Glutamatergic neuron (in vitro differentiated cells): ENCODE results near the gene LENG8. TPM values are rescaled to one million over a fixed set of nuclear protein-coding genes. Genes with fewer than 3 reads are reported as not detected.

Source experiments
- DNase-seq: peaks from one replicate; pipeline ENCODE4 v3.0.0; 2022
- H3K27ac Mint-ChIP-seq: one replicate; pipeline ENCODE4 v1.8.0; 2020; ENCODE audit warnings: mild to moderate bottlenecking, mixed read lengths, inconsistent platforms; ENCODE audit not compliant: unreplicated experiment
- H3K27me3 Mint-ChIP-seq: one replicate; pipeline ENCODE4 v1.8.0; 2020; ENCODE audit warnings: mild to moderate bottlenecking, moderate library complexity, mixed read lengths, inconsistent platforms; ENCODE audit not compliant: unreplicated experiment
- H3K36me3 Mint-ChIP-seq: one replicate; pipeline ENCODE4 v1.8.0; 2020; ENCODE audit warnings: mild to moderate bottlenecking, mixed read lengths, inconsistent platforms; ENCODE audit not compliant: unreplicated experiment
- H3K4me1 Mint-ChIP-seq: one replicate; pipeline ENCODE4 v1.8.0; 2020; ENCODE audit warnings: mild to moderate bottlenecking, low read depth, mixed read lengths, inconsistent platforms; ENCODE audit not compliant: unreplicated experiment
- H3K4me3 Mint-ChIP-seq: one replicate; pipeline ENCODE4 v1.8.0; 2020; ENCODE audit warnings: mild to moderate bottlenecking, mixed read lengths, inconsistent platforms; ENCODE audit not compliant: unreplicated experiment
- H3K9me3 Mint-ChIP-seq: one replicate; pipeline ENCODE4 v1.8.0; 2020; ENCODE audit warnings: mild to moderate bottlenecking, moderate library complexity, mixed read lengths, inconsistent platforms; ENCODE audit not compliant: unreplicated experiment
- CTCF ChIP-seq: fragments of 200-600 bp; sonication (generic); IDR thresholded peaks from one replicate; pipeline ENCODE4 v1.5.0; 2021; ENCODE audit not compliant: partially characterized antibody, unreplicated experiment
- total RNA-seq: library from RNA; stranded (reverse); fragmentation: NEBNext Ultra II Directional; extraction: Animal tissue kit (Norgen Biotek cat#: 25700); gene quantifications from one replicate; pipeline ENCODE4 v1.2.1, GENCODE V29; 2021; ENCODE audit not compliant: unreplicated experiment

LENG8 gene
- total RNA-seq, 1 donor from 2014 or later, result 278 TPM

DNA sequence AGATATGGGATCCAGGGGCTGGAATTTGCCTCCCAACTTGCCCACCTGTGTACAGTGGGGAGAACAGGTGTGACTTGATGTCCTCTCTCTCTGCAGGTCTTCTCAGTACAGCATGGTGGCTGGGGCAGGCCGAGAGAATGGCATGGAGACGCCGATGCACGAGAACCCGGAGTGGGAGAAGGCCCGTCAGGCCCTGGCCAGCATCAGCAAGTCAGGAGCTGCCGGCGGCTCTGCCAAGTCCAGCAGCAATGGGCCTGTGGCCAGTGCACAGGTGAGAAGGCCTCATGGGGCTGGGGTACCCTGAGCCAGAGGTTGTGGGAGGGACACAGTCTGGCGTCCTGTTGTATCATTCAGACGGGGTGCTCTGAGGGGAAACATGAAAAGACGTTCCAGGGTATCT lies 3.0 kb downstream of the LENG8 start:
- TF ChIP-seq CTCF, result no peak
- peaks cover 12% of the 10 kb centered on the region for H3K36me3 Mint-ChIP-seq

GRCh38 chr19:54452626-54453025 lies 3.6 kb downstream of the LENG8 start:
- no peak for DNase-seq
- Mint-ChIP-seq H3K27me3 (peaks cover 25% of the 10 kb centered on the region), H3K4me3 (no peak overlapping the region), H3K27ac (no peak overlapping the region), H3K36me3 (peaks cover 12% of the 10 kb centered on the region), H3K9me3 (peaks cover 28% of the 10 kb centered on the region), H3K4me1 (peaks cover 7% of the 10 kb centered on the region)
- TF ChIP-seq CTCF, result no peak

More for the DNA sequence above, 3.0 kb downstream of the LENG8 start:
- H3K9me3 Mint-ChIP-seq, result peaks cover 28% of the 10 kb centered on the region
- H3K4me1 Mint-ChIP-seq, result peaks cover 10% of the 10 kb centered on the region
- no peak overlapping the region for H3K27ac Mint-ChIP-seq
- no peak for DNase-seq
- no peak overlapping the region for H3K4me3 Mint-ChIP-seq
- H3K27me3 Mint-ChIP-seq, result peaks cover 25% of the 10 kb centered on the region

DNA sequence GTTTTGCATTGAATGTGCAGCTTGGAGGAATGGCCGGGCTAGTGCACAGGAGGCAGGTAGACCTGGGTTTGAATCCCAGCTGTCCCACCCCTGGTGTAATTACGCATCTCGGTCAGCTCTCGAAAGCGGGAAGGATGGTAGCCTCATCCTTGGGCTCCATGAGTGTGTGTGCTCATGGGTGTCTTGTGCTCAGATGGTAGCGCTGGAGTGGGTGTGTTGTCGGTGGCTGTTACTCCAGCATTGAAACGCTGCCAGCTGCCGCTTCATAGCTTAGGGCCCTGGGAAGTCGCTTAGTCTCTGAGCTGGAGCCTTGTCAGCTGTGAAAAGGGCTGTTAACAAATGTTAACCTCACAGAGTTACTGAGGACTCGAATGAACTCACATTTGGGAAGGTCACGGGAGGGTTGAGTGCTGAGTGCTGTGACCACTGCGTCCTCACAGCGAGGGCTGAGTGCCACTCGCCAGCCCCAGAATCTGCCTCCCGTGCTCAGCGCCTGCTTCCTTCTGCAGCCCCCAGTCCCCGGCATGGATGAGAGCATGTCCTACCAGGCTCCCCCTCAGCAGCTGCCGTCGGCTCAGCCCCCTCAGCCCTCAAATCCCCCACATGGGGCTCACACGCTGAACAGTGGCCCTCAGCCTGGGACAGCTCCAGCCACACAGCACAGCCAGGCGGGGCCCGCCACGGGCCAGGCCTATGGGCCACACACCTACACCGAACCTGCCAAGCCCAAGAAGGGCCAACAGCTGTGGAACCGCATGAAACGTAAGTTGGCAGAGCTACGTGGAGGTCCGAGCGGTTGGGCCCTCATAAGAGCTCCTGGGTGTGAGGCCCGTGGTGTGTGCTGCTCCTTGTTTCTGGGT lies 5.2 kb downstream of the LENG8 start:
- Mint-ChIP-seq H3K4me1 (peaks cover 7% of the 10 kb centered on the region), H3K9me3 (peaks cover 28% of the 10 kb centered on the region), H3K27ac (no peak overlapping the region), H3K27me3 (peaks cover 20% of the 10 kb centered on the region), H3K36me3 (peaks cover 12% of the 10 kb centered on the region), H3K4me3 (no peak overlapping the region)
- no peak for TF ChIP-seq CTCF
- DNase-seq, result no peak

DNA sequence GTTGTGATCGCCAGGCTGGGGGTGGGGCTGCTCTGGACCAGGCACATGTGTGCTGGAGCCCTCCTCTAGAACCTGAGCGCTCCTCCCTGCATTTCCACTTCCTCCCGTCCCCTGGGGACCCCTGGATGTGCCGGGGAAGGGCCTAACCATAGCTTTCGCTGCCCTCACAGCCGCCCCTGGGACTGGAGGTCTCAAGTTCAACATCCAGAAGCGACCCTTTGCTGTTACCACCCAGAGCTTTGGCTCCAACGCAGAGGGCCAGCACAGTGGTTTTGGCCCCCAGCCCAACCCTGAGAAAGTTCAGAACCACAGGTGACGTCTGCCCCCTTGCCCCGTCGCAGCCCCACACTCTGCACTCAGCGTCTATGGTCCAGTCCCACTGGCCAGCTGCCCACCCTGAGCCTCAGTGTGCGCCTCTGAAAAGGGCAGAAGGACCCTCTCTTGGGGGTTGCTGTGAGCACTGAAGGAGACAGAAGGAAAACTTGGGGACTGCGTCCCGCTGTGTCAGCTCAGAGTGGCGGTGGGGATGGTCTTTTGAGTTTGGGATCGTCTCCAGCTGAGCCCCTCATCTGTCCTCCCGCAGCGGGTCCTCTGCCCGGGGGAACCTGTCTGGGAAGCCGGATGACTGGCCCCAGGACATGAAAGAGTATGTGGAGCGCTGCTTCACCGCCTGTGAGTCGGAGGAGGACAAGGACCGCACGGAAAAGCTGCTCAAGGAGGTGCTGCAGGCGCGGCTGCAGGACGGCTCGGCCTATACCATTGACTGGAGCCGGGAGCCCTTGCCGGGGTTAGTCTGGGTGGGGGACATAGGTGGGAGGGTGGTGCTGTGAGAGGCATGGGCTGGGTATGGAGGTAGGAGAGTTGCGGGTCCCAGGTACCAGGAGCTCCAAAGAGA lies 6.0 kb downstream of the LENG8 start:
- no peak overlapping the region for H3K27ac Mint-ChIP-seq
- peaks cover 8% of the 10 kb centered on the region for H3K36me3 Mint-ChIP-seq
- H3K9me3 Mint-ChIP-seq, result peaks cover 24% of the 10 kb centered on the region
- TF ChIP-seq CTCF, result no peak
- no peak for DNase-seq
- H3K27me3 Mint-ChIP-seq, result peaks cover 15% of the 10 kb centered on the region
- no peak overlapping the region for H3K4me3 Mint-ChIP-seq
- H3K4me1 Mint-ChIP-seq, result peaks cover 7% of the 10 kb centered on the region
